Common myeloid progenitor, CD34-positive (primary cell): ENCODE results near the gene RHBDD3.

Experiments used
- CTCF ChIA-PET: fragments of 350-600 bp; sonication (Branson Sonifier 250); formaldehyde crosslinking; loops from one replicate; lab custom pipeline; 2021; ENCODE audit warnings: antibody characterized with exemption; lab: Charles Lee
- POLR2A ChIA-PET: fragments of 350-600 bp; sonication (Branson Sonifier 250); formaldehyde crosslinking; loops from one replicate; lab custom pipeline; 2021; ENCODE audit warnings: antibody characterized with exemption; lab: Charles Lee
- DNase-seq, 3 donors: peaks; one replicate each; pipeline versions ENCODE4 v3.0.0 to v3.0.0-alpha.2; 2013
- H3K27ac ChIP-seq, 2 experiments: 1 replicate in 1 of 2; 2 replicates in 1 of 2; pipeline ENCODE4 v1.7.0; 2013; ENCODE audit warnings: inconsistent platforms in 2 of 2, low read length in 2 of 2, mild to moderate bottlenecking in 2 of 2, low read depth in 1 of 2, moderate library complexity in 1 of 2; ENCODE audit not compliant: severe bottlenecking in 2 of 2, insufficient read depth in 1 of 2, poor library complexity in 1 of 2
- H3K27me3 ChIP-seq, 5 experiments: replicated peaks in 2 of 5; 1 replicate in 3 of 5; 2 replicates in 2 of 5; pipeline versions ENCODE4 v1.6.1 to v1.7.0; 2013; ENCODE audit warnings: low read length in 4 of 5, mild to moderate bottlenecking in 2 of 5, moderate library complexity in 2 of 5, inconsistent platforms in 1 of 5; ENCODE audit not compliant: insufficient read depth in 5 of 5, control insufficient read depth in 4 of 5
- H3K36me3 ChIP-seq, 4 experiments: 1 replicate in 2 of 4; 2 replicates in 2 of 4; pipeline versions ENCODE4 v1.6.1 to v1.7.0; 2013; ENCODE audit warnings: low read length in 3 of 4, control low read depth in 1 of 4, mild to moderate bottlenecking in 1 of 4; ENCODE audit not compliant: control insufficient read depth in 4 of 4, insufficient read depth in 4 of 4
- H3K4me1 ChIP-seq, 4 experiments: 1 replicate in 3 of 4; 2 replicates in 1 of 4; pipeline versions ENCODE4 v1.6.1 to v1.7.1; 2013; ENCODE audit warnings: low read length in 3 of 4, mild to moderate bottlenecking in 3 of 4, control low read depth in 1 of 4, inconsistent platforms in 1 of 4, moderate library complexity in 1 of 4; ENCODE audit not compliant: control insufficient read depth in 4 of 4, insufficient read depth in 4 of 4; ENCODE audit errors: control extremely low read depth in 1 of 4
- H3K4me3 ChIP-seq, 7 experiments: 1 replicate in 4 of 7; 2 replicates in 3 of 7; pipeline versions ENCODE4 v1.5.1 to v1.7.0; 2013; ENCODE audit warnings: mild to moderate bottlenecking in 7 of 7, low read length in 6 of 7, moderate library complexity in 6 of 7, inconsistent platforms in 2 of 7, low read depth in 2 of 7, control low read depth in 1 of 7; ENCODE audit not compliant: insufficient read depth in 4 of 7, control insufficient read depth in 1 of 7; ENCODE audit errors: extremely low read depth in 1 of 7
- H3K9me3 ChIP-seq, 5 experiments: 1 replicate in 4 of 5; 2 replicates in 1 of 5; pipeline versions ENCODE4 v1.6.1 to v1.7.1; 2013; ENCODE audit warnings: low read length in 4 of 5, mild to moderate bottlenecking in 2 of 5, inconsistent platforms in 1 of 5, low read depth in 1 of 5, moderate library complexity in 1 of 5; ENCODE audit not compliant: control insufficient read depth in 4 of 5, insufficient read depth in 2 of 5; ENCODE audit errors: control extremely low read depth in 1 of 5
- WGBS: methylation state at CpG from one replicate; pipeline ENCODE4 v1.1.5; 2013; ENCODE audit not compliant: insufficient coverage; 5-methylcytosine and 5-hydroxymethylcytosine counted together

Gene RHBDD3

GRCh38 chr22:29277927-29278326 is 10.1 kb upstream of the RHBDD3 start:
- peaks cover 34 to 88% (median 70%) of the 10 kb centered on the region in 4 experiments for H3K36me3 ChIP-seq
- H3K4me1 ChIP-seq: peaks cover 0 to 5% (median 0%) of the 10 kb centered on the region in 4 experiments
- no peak overlapping the region for H3K27ac ChIP-seq
- ChIA-PET POLR2A (no interaction called here), CTCF (interaction anchor here (1.4 to 1.8 kb wide), 2 partner anchors 9 to 20 kb away, joined by 3 to 5 read pairs; no protein-coding TSS in a partner anchor)
- no CpG with 5 or more reads among the region's 1 CpG for WGBS
- no peak for DNase-seq
- H3K4me3 ChIP-seq: no peak overlapping the region
- H3K9me3 ChIP-seq: no peaks in the 10 kb centered on the region
- H3K27me3 ChIP-seq: no peaks in the 10 kb centered on the region

GRCh38 chr22:29275819-29276565 is 8.2 kb upstream of the RHBDD3 start:
- Histone ChIP-seq H3K9me3 (no peaks in the 10 kb centered on the region), H3K4me1 (peaks cover 6 to 19% (median 8%) of the 10 kb centered on the region in 4 experiments), H3K36me3 (peaks cover 40 to 90% (median 68%) of the 10 kb centered on the region in 4 experiments), H3K27ac (no peak overlapping the region), H3K27me3 (no peaks in the 10 kb centered on the region), H3K4me3 (no peak overlapping the region)
- no CpG with 5 or more reads among the region's 3 CpGs for WGBS
- ChIA-PET CTCF (interaction anchor here (1.5 kb wide), 1 partner anchor 31 kb away, joined by 3 read pairs; no protein-coding TSS in a partner anchor), POLR2A (no interaction called here)
- no peak for DNase-seq

GRCh38 chr22:29275167-29275566 is 7.4 kb upstream of the RHBDD3 start:
- peaks cover 40 to 94% (median 64%) of the 10 kb centered on the region in 4 experiments for H3K36me3 ChIP-seq
- peaks cover 15 to 28% (median 16%) of the 10 kb centered on the region in 4 experiments for H3K4me1 ChIP-seq
- CTCF ChIA-PET: interaction anchor here (1.2 to 4.6 kb wide), 3 partner anchors 11 to 82 kb away, joined by 3 to 23 read pairs (median 3); no protein-coding TSS in a partner anchor
- H3K27ac ChIP-seq: no peak overlapping the region
- no peak overlapping the region for H3K4me3 ChIP-seq
- H3K9me3 ChIP-seq: no peaks in the 10 kb centered on the region
- H3K27me3 ChIP-seq: no peaks in the 10 kb centered on the region
- 89% methylated on average over 3 of the region's 3 CpGs for WGBS
- POLR2A ChIA-PET: no interaction called here
- no peak for DNase-seq

GRCh38 chr22:29272624-29273023 is 4.8 kb upstream of the RHBDD3 start:
- H3K27me3 ChIP-seq: no peaks in the 10 kb centered on the region
- DNase-seq: no peak
- ChIA-PET POLR2A (no interaction called here), CTCF (interaction anchor here (4.6 kb wide), 1 partner anchor 14 kb away, joined by 23 read pairs; no protein-coding TSS in a partner anchor)
- H3K4me1 ChIP-seq: peaks cover 26 to 44% (median 29%) of the 10 kb centered on the region in 4 experiments
- peak overlapping the region in 1 of 2 experiments; percentile 31 for H3K27ac ChIP-seq
- WGBS: 86% methylated on average over 1 of the region's 2 CpGs
- H3K36me3 ChIP-seq: peaks cover 29 to 86% (median 47%) of the 10 kb centered on the region in 4 experiments
- H3K4me3 ChIP-seq: no peak overlapping the region
- H3K9me3 ChIP-seq: no peaks in the 10 kb centered on the region

GRCh38 chr22:29270475-29271271 is 2.9 kb upstream of the RHBDD3 start:
- ChIA-PET CTCF (interaction anchor here (0.7 to 4.6 kb wide), 3 partner anchors 10 to 17 kb away, joined by 3 to 23 read pairs (median 3); no protein-coding TSS in a partner anchor), POLR2A (interaction anchor here (0.6 to 0.9 kb wide), 2 partner anchors 13 to 20 kb away, joined by 3 read pairs; no protein-coding TSS in a partner anchor)
- DNase-seq: peak; percentile 46 to 80 (median 63)
- WGBS: 57% methylated on average over 4 of the region's 9 CpGs
- Histone ChIP-seq H3K27ac (peak overlapping the region; percentile 27 to 100), H3K36me3 (peaks cover 20 to 73% (median 34%) of the 10 kb centered on the region in 4 experiments), H3K4me3 (peak overlapping the region in 5 of 7 experiments; percentile 77 to 95 (median 89)), H3K9me3 (no peaks in the 10 kb centered on the region), H3K27me3 (no peaks in the 10 kb centered on the region), H3K4me1 (peaks cover 31 to 59% (median 40%) of the 10 kb centered on the region in 4 experiments)

GRCh38 chr22:29269731-29270474 is 2.1 kb upstream of the RHBDD3 start:
- peaks cover 19 to 72% (median 32%) of the 10 kb centered on the region in 4 experiments for H3K36me3 ChIP-seq
- ChIA-PET CTCF (interaction anchor here (0.7 to 1.0 kb wide), 2 partner anchors 17 to 24 kb away, joined by 3 read pairs; no protein-coding TSS in a partner anchor), POLR2A (interaction anchor here (0.9 kb wide), 1 partner anchor 21 kb away, joined by 3 read pairs; no protein-coding TSS in a partner anchor)
- H3K4me1 ChIP-seq: peaks cover 31 to 58% (median 40%) of the 10 kb centered on the region in 4 experiments
- no peak for DNase-seq
- H3K27me3 ChIP-seq: no peaks in the 10 kb centered on the region
- H3K27ac ChIP-seq: peak overlapping the region; percentile 100
- H3K4me3 ChIP-seq: peak overlapping the region in 6 of 7 experiments; percentile 77 to 95 (median 90)
- 8% methylated on average over 8 of the region's 13 CpGs for WGBS
- H3K9me3 ChIP-seq: no peaks in the 10 kb centered on the region
